ENCODE measurements around the gene PRADC1. TPM values are rescaled to one million over a fixed set of nuclear protein-coding genes. Genes with fewer than 3 reads are reported as not detected.

Gene PRADC1
- total and polyA plus RNA-seq, 2 donors (not counting 1 experiment from before 2014, with no cell fraction given), result 2.3 to 4.6 TPM

GRCh38 chr2:73185965-73186364 lies 47.1 kb downstream of the PRADC1 start:
- no peak for TF ChIP-seq EZH2 (IDR thresholded peaks at IDR 0.05; ENCODE audit: borderline replicate concordance, insufficient read depth, low read depth, low read length, poor library complexity, severe bottlenecking)
- no peak for TF ChIP-seq CTCF (IDR thresholded peaks at IDR 0.05)
- no peak overlapping the region for H3K4me3 ChIP-seq (ENCODE audit: control extremely low read depth in 1 of 5, extremely low read depth in 1 of 5, insufficient read depth in 1 of 5, low read depth in 2 of 5, low read length in 4 of 5)
- H3K4me3 Mint-ChIP-seq, result no peak overlapping the region
- H3K9me3 ChIP-seq (ENCODE audit: control extremely low read depth in 1 of 3, control insufficient read depth in 2 of 3, insufficient read depth in 1 of 3, low read length in 2 of 3), result peaks cover 0 to 9% (median 0%) of the 10 kb centered on the region in 3 donors
- no peak overlapping the region for H3K27ac Mint-ChIP-seq
- H3K36me3 ChIP-seq (replicated peaks in 1 of 2; ENCODE audit: control extremely low read depth in 1 of 2, control insufficient read depth in 1 of 2, extremely low read depth in 1 of 2, insufficient read depth in 2 of 2, low read length in 1 of 2), result no peaks in the 10 kb centered on the region
- H3K4me1 ChIP-seq (ENCODE audit: control insufficient read depth in 2 of 2, insufficient read depth in 2 of 2, low read length in 2 of 2), result no peaks in the 10 kb centered on the region
- H4K20me1 ChIP-seq (ENCODE audit: control insufficient read depth, insufficient read depth, low read length, poor library complexity, severe bottlenecking), result no peaks in the 10 kb centered on the region
- no peak overlapping the region for H3K4me2 ChIP-seq (replicated peaks; ENCODE audit: low read depth, low read length, poor library complexity, severe bottlenecking)
- POLR2A ChIA-PET, result no interaction called here
- CTCF ChIA-PET, result interaction anchor here (3.7 kb wide), 1 partner anchor 8 kb away, joined by 27 read pairs; no protein-coding TSS in a partner anchor
- WGBS (ENCODE audit: insufficient coverage), result no CpG with 5 or more reads among the region's 2 CpGs
- H3K9me3 Mint-ChIP-seq (ENCODE audit: insufficient read depth), result peaks cover 6% of the 10 kb centered on the region
- no peaks in the 10 kb centered on the region for H3K4me1 Mint-ChIP-seq
- H3K27me3 Mint-ChIP-seq, result peaks cover 28% of the 10 kb centered on the region
- DNase-seq, result no peak
- H3K27ac ChIP-seq (ENCODE audit: low read length in 2 of 2), result no peak overlapping the region
- H3K27me3 ChIP-seq (replicated peaks in 1 of 4; ENCODE audit: control extremely low read depth in 1 of 4, control insufficient read depth in 3 of 4, insufficient read depth in 4 of 4, low read length in 3 of 4), result peaks cover 0 to 20% (median 0%) of the 10 kb centered on the region in 4 experiments
- no peak overlapping the region for H3K9ac ChIP-seq (ENCODE audit: low read length)
- no peak overlapping the region for H2AFZ ChIP-seq (ENCODE audit: insufficient read depth, low read depth, low read length, poor library complexity, severe bottlenecking)
- ATAC-seq (ENCODE audit: low read depth), result no peak
- no peaks in the 10 kb centered on the region for H3K79me2 ChIP-seq (ENCODE audit: control insufficient read depth, insufficient read depth, low read length)
- intact Hi-C loops (cut with micrococcal nuclease), result no loop called here

Other genes with a start within 250 kb of the PRADC1 start
- 16.9 and 17.8 TPM in 2 replicates for gene SFXN5, start 161.5 kb downstream of the PRADC1 start, total RNA-seq
- gene SFXN5, start 161.5 kb downstream of the PRADC1 start, polyA plus RNA-seq, result 6.9 and 8.0 TPM in 2 replicates
- gene RAB11FIP5, start 120.3 kb downstream of the PRADC1 start, total RNA-seq, result 4.6 and 5.1 TPM in 2 replicates
- 1.7 and 1.8 TPM in 2 replicates for gene RAB11FIP5, start 120.3 kb downstream of the PRADC1 start, polyA plus RNA-seq
- not detected in 2 replicates for gene NOTO, start 30.7 kb downstream of the PRADC1 start, total RNA-seq
- not detected in 2 replicates for gene NOTO, start 30.7 kb downstream of the PRADC1 start, polyA plus RNA-seq
- 39.2 and 41.0 TPM in 2 replicates for gene SMYD5, start 19.0 kb downstream of the PRADC1 start, total RNA-seq
- gene SMYD5, start 19.0 kb downstream of the PRADC1 start, polyA plus RNA-seq, result 31.9 and 35.2 TPM in 2 replicates
- gene CCT7, start 1.1 kb upstream of the PRADC1 start, total RNA-seq, result 160 and 164 TPM in 2 replicates
- 80.3 and 94.4 TPM in 2 replicates for gene CCT7, start 1.1 kb upstream of the PRADC1 start, polyA plus RNA-seq
- 23.7 and 25.2 TPM in 2 replicates for gene FBXO41, start 51.2 kb upstream of the PRADC1 start, total RNA-seq
- 21.8 and 29.6 TPM in 2 replicates for gene FBXO41, start 51.2 kb upstream of the PRADC1 start, polyA plus RNA-seq
- gene EGR4, start 60.3 kb upstream of the PRADC1 start, total RNA-seq, result 0.30 and 0.41 TPM in 2 replicates
- gene EGR4, start 60.3 kb upstream of the PRADC1 start, polyA plus RNA-seq, result 2.6 and 2.7 TPM in 2 replicates
- gene ALMS1, start 152.6 kb upstream of the PRADC1 start, total RNA-seq, result 32.1 and 33.1 TPM in 2 replicates
- 4.6 and 4.8 TPM in 2 replicates for gene ALMS1, start 152.6 kb upstream of the PRADC1 start, polyA plus RNA-seq

Measured in B cell (primary cell).